ENCODE measurements around the gene CNGA1.

The CNGA1 gene

GRCh38 chr4:47913861-47914219 lies 102.6 kb downstream of the CNGA1 start:
- peak; percentile 4 to 24 for DNase-seq (ENCODE audit: low read depth in 1 of 2, low spot score in 1 of 2)

DNA sequence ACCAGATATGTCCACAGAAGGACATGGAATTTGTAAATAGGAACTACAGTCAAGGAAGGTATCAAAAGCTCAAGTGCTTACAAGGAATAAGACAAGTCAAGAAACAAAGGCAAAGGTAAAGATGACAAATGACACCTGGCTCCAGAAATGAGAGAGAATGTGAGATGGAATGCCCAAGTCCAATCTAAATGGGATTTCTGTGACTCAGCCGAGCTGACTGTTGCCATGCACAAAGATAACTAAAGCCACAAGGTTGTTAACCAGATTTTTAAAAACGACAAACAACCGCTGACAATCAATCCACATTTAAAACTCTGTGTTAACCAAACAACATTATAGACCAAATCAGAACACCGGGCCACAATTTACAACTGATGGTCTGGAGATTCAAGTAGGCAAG lies 103.2 kb downstream of the CNGA1 start:
- no peak for DNase-seq (ENCODE audit: low read depth in 1 of 2, low spot score in 1 of 2)

GRCh38 chr4:47907089-47907646 lies 109.3 kb downstream of the CNGA1 start:
- no peak for DNase-seq (ENCODE audit: low read depth in 1 of 2, low spot score in 1 of 2)

DNA sequence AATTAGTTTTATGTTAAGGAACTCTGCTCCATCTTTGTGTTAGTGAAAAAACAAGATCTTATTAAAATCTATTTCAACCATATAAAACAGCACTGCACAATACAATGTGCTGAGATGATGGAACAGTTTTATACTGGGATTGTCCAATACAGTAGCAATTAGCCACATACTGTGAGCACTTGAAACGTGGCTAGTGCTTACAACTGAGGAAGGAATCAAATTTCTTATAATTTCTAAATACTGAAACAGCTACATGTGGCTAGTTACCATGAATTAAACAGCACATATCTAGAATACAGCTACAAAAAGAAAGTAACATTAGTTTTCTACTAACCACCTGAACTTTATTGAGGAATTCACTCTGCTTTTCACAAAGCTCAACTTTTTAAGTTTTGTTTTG lies 116.8 kb downstream of the CNGA1 start:
- DNase-seq (ENCODE audit: low read depth in 1 of 2, low spot score in 1 of 2), result no peak

- no peak for DNase-seq (ENCODE audit: low read depth in 1 of 2, low spot score in 1 of 2)
Measured at GRCh38 chr4:47891928-47892327, 124.6 kb downstream of the CNGA1 start.
